AG09319 (cell line): ENCODE results near the gene PDSS1.

Experiments
- DNase-seq: peaks from one replicate; pipeline ENCODE4 v3.0.0-alpha.2; 2010; ENCODE audit warnings: low read depth; ENCODE audit errors: extremely low read depth
- TF ChIP-seq, protein P1 (sequence below): IDR thresholded peaks from 2 replicates; pipeline ENCODE4 v1.5.1; 2011; ENCODE audit warnings: low read depth, mild to moderate bottlenecking, inconsistent platforms, low read length, moderate library complexity

Gene PDSS1

DNA sequence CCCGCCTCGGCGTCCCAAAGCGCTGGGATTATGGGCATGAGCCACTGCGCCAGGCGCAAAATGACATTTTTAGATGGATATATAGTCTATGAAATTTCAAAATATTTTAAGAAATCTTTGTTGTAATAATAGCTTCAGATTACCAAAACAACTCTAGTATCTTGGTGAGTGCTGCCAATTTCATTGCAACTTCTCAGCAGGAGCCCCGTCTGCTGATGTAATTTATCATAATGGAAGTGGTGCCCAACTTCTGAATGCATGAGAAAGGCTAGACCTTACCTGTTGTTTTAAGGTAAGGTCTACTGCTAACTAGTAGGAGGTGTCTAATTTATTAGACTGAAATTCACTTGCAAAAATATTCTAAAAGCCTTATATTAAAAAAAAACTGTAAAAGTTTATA is 20.0 kb downstream of the PDSS1 start:
- TF ChIP-seq, protein P1, sequence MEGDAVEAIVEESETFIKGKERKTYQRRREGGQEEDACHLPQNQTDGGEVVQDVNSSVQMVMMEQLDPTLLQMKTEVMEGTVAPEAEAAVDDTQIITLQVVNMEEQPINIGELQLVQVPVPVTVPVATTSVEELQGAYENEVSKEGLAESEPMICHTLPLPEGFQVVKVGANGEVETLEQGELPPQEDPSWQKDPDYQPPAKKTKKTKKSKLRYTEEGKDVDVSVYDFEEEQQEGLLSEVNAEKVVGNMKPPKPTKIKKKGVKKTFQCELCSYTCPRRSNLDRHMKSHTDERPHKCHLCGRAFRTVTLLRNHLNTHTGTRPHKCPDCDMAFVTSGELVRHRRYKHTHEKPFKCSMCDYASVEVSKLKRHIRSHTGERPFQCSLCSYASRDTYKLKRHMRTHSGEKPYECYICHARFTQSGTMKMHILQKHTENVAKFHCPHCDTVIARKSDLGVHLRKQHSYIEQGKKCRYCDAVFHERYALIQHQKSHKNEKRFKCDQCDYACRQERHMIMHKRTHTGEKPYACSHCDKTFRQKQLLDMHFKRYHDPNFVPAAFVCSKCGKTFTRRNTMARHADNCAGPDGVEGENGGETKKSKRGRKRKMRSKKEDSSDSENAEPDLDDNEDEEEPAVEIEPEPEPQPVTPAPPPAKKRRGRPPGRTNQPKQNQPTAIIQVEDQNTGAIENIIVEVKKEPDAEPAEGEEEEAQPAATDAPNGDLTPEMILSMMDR = no peak
- DNase-seq = no peak

DNA sequence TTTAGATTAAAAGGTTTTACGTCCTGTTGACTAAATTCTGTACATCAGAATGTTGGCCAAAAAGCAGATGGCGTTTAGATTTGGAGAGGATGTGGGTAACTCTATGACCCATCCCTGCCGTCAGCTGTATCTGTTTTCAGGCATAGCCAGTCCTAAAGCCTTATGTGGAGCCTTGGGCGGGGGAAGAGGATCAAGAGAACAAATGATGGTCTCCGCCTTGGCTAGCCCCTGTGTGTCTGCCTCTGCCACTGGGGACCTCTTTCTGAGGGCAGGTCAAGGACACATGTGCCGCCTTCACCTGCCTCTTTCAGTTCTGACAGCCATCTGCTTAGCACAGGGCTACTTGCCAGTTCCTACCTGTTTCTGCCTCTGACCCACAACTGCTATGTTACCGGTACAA is 24.1 kb downstream of the PDSS1 start:
- TF ChIP-seq, protein P1 = no peak

DNA sequence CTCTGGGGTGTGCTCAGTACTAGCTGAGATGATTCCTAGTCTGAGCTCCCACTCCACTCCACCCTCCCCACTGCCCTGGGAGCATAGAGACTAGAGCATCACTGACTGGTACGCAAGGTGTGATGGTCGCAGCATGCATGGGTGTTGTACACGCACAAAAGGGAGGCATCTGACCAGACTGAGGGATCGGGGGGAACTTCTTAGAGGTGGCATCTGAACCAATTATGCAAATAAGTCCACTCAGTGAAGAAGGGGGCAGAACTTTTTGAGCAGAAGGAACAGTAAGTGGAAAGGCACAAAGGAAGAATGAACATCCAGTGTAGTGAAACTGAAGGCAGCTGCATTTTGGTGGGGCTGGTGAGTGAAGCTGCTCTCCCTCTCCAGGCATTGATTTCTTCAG is 25.5 kb downstream of the PDSS1 start:
- TF ChIP-seq, protein P1 = no peak
- no peak for DNase-seq

More for the DNA sequence above, 24.1 kb downstream of the PDSS1 start:
- DNase-seq = no peak

DNA sequence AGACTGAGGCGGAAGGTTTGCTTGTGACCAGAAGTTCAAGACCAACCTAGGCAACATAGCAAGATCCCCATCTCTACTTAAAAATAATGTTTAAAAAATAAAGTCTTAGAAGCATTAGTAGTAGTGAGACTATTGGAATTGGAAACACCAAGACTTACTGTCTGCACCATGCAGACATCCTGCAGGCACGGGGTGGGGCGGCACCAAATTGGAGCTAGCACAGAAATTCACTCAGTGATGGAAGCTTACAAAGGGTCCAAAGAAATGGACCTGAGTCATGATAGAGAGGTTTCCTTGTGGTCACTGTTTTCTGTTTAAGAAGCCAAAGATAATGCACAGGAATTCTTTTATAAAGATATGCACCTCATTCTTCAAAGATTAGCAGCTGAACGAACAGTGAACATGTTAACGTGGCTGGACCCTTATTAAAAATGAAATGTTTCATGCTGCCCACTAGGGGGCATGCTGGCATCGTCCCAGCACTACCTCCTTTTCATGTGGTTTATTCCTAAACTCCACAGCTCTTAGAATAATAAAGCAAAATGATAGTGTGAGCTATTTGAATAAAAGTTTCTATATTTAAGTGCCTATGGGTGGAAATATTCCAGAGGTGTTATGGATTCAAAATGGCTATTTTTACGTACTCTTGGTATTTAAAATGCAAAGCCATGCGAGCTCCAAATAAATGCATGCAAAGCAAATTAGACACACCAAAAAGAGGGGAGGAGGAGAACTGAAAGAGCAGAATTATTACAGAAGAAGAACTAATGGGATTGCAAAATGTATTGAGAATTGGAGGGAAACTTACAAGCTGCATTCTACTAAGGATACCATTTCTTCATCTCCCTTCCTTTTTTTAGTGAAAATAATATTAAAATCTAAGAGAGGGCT is 28.6 kb downstream of the PDSS1 start:
- DNase-seq = peak; percentile 47
- TF ChIP-seq, protein P1 = peak; percentile 67

DNA sequence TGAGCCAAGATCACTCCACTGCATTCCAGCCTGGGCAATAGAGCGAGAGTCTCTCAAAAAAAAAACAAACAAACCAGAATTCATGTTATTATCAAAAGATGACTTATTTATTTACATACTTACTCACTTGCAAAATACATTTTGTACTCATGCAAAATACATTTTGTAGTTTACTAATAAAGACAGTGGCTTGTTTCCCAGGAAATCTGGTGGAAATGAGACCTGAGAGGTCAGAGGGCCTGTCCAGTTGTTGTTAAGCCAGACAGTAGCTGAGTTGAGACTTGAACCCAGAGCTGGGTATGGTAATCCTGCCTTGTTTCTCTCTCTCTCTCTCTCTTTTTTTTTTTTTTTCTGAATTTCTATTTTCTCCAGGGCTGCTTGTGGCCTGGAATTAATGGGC is 29.5 kb downstream of the PDSS1 start:
- TF ChIP-seq, protein P1 = no peak
- DNase-seq = no peak

DNA sequence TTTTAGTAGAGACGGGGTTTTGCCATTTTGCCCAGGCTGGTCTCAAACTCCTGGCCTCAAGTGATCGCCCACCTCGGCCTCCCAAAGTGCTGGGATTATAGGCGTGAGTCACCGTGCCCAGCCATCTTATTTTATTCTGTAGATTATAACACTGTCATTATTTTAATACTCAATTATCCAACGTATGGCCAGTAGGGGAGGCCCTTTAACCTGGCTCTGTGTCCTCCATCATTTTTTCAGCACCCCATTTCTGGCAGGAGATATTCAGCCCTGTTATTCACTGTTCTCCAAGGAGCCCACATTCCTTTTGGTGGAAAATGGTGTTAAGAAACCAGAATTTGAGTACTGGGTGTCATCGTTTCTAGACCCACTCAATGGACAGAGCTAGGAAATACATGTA is 31.5 kb downstream of the PDSS1 start:
- TF ChIP-seq, protein P1 = no peak
- no peak for DNase-seq

DNA sequence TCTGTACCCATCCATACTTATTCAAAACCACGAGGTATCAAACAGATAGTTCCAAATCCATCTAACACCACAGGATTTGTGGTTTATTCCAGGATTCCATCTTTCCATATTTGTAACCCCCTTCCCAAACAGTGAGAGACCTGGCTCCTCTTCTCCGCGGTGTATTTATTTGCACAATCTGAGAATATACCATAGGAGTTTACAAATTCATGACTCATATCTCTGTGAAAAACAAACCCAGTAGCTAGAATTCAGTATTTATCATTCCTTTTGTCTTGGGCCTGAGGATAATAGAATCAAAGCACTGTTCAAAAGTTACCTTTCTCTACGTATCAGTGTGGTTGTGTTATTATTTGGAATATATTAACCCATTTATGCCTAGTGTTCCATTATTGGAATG is 31.9 kb downstream of the PDSS1 start:
- TF ChIP-seq, protein P1 = no peak
- no peak for DNase-seq
